GM21367 (cell line): ENCODE results near the gene ROPN1L.
"Not testable (repeated sequence)": the region's sequence is repeated elsewhere in the genome, so short reads cannot be mapped to it uniquely, and the experiment has no call there.

Experiments
- ATAC-seq: cut with Tn5 transposase; IDR thresholded peaks from one replicate; pipeline ENCODE4 v1.9.1; 2021; ENCODE audit not compliant: unreplicated experiment

ROPN1L gene

DNA sequence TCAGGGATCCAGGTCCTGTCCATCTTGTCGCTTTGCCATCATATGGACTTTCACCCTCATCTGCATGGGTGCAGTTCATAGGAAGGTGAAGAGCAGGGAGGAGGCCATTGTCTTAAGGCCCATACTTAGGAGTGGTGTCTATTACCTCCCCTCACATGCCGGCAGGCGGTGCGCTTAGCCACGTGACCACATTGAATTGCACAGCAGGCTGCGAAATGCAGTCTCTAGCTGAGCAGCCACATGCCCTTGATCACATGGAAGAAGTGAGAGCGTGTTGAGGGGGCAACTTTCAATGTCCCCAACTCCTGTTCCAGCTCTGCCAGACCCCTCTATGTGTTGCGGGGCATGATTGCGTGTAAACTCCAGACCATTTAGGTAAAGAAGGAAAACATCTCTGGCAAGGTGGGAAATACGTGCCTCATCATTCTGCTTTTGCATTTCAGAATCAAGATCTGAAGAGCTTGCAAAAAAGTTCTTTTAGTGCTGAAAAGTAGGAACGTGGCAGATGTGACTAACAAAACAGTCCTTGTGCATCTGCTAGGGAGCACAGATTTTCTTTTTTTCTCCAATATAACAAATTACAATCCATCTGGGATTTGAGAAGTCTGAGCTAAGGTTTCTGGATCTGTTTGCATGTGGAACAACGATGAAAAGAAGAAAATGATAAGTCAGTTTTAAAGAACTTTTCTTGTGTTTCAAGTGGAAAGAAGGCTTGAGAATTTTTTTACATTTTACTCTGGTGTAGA, 34.4 kb downstream of the ROPN1L start:
- no peak for ATAC-seq

- ATAC-seq: no peak
Observed at GRCh38 chr5:10476878-10477277, 35.2 kb downstream of the ROPN1L start.

GRCh38 chr5:10477943-10478342, 36.3 kb downstream of the ROPN1L start:
- ATAC-seq: no peak

- no peak for ATAC-seq
Observed at GRCh38 chr5:10478436-10478835, 36.8 kb downstream of the ROPN1L start.

GRCh38 chr5:10479154-10479721, 37.6 kb downstream of the ROPN1L start:
- no peak for ATAC-seq

- ATAC-seq: no peak
Observed at GRCh38 chr5:10480237-10480985, 38.7 kb downstream of the ROPN1L start.

DNA sequence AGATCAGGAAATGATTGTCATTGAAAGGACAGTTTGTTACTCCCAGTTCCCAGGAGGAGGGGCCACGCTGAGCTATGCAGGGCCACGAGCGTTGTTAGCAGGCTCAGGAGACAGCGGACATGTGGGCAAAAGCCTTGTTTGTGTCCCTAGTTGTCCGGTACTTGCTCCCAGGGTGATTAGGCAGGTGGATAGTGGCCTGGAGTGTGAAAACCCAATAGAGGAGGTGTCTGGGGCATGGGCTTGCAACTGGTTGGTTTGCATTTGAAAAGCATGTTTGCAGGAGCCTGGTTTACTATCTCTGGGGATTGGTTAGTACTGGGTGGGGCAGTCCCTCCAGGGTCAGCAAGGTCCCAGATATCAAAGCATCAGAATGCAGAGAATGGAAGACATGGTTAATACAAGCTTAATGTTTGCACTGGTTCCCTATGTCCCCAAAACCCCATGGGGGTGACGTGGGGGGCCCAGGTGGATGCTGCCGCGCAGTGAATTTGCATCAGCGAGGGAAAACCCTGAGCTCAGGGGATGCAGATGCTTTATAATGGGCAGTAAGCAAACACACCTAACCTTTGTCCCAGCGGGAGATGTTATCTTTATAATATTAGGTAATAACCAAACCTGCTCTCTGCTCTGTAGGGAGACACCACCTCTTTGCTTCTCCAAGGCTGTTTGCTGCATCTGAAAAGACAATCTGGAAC, 39.7 kb downstream of the ROPN1L start:
- ATAC-seq: no peak

DNA sequence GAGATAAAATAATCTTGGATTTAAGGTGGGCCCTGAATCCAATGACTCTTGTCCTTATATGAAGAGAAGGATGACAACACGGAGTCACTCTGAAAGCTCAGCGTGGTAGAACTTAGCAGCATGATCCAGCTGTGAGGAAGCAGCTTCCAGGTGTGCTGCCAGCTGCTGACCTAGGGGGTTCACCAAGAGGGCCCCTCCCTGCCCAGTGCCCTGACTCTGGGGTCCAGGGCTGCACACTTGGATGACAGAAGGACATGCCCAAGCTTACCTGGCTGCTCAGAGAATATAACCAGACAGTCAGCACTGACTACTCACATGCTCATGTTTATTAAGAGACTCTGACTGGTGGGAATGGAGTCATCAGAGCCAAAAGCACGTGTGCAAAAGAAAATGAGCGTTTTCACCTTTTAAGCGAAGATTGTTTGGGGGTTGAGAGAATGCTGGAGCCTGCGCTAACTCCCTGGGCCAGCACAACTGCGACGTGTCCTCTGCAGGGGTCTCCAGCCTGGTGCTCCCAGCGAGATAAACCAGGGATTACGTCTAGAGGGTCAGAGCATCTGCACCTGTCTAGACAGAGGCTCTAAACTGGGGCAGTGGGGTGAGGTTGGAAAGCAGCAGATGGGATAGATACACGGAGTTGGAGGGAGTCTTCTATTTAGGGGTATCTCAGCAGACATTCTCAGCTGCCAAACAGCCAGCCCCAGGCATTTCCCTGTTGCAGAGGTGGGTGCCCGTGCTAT, 41.3 kb downstream of the ROPN1L start:
- no peak for ATAC-seq

DNA sequence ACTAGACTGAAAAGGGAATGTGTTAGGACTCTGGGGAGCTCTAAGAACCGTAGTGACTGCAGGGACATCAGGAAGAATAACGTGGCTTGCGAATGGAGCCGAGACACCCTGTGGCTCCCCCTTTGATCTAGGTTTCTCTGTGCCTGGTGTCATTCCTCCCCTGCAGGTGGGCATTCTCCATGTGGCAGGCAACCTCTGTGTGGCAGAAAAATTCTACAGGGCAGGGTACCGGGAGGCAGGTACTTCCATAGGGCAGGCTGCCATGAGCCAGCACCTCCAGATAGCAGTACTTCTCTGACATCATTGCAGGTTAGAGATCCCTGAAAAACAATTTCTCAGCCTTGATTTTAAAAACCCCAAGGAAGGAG, 43.1 kb downstream of the ROPN1L start:
- no peak for ATAC-seq

GRCh38 chr5:10485142-10485795, 43.6 kb downstream of the ROPN1L start:
- ATAC-seq: no peak

DNA sequence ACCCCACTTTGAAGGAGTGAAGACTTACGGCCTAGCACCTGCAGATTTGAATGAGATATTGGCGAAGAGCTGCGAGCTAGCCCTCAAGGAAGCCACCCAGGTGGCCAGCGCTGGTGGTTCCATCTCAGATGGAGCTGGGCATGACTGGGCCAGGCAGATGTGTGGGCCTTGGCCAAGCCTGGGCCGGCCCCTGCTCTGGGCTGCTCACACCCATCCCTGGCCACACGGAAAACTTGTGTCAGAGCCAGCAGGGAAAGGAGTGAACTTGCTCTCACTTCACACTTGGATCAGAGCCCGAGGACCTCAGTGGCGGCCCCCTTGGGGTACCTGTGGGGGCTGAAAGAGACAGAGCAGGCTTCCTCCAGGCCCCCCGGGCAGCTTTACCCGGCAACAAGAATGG, 44.2 kb downstream of the ROPN1L start:
- ATAC-seq: no peak

- ATAC-seq: no peak
Observed at GRCh38 chr5:10486511-10487344, 45.0 kb downstream of the ROPN1L start.

DNA sequence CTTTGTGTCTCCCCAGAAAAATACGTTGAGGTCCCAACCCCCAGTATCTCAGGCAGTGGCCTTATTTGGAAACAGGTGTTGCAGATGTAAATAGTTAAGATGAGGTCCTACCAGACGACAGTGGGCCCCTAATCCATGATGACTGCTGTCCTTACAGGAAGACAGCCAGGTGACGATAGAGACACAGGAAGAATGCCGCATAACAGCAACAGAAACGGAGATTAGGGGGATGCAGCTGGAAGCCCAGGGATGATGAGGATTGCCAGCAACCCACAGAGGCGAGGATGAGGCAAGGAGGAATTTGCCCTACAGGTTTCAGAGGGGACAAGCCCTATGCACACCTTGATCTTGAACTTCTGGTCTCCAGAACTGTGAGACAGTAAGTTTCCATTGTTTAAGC, 46.5 kb downstream of the ROPN1L start:
- ATAC-seq: no peak

GRCh38 chr5:10489810-10490426, 48.2 kb downstream of the ROPN1L start:
- peak; percentile 89 for ATAC-seq

DNA sequence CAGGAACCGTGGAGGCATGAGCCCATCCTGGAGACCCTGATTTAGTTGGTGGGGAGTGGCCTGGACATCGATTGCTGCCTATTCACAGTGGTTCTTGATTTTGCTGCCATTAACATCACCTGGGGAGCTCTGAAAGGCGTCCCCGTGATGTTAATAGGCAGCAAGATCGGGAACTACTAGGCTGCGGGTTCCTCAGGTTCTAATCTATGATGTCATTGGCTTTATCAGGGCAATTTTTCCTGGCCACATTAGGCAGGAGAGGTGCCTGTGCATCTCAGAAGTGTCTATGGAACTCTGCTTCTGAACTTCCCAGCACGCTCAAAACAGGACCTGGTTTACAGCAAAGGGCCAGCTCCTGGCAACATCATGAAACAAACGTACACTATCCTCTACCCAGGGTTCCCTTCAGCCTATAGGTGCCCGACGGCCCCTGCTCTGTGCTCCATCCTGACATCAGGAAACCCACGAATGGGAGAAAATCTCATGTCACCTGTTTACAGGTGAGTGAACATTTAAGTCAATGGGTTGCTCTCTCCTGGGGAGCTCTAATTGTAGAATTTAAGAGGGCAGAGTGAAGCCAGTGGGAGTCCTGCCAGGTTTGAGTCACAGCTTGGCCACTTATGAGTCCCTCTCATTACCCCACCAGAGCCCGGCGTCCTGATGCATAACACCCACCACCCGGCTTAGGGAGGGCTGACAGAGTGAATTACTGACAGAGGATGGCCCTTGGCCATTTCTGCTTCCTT, 49.4 kb downstream of the ROPN1L start:
- no peak for ATAC-seq

DNA sequence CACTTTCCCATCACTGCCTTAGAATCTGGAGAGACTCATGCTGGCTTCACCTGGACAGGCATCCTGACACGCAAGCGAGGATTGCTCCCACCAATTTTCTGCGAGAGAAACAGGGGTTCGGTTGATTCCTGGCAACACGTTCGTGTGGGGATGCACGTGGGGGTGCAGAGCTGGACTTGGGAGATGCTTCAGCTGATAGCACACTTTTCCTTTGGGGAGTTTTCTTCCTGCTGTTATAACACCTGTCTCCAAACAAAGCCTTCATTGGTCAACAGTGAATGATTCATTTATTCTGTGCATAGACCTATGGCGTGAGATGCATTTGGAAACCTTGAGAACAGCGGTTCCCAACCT, 50.0 kb downstream of the ROPN1L start:
- ATAC-seq: no peak

- no peak for ATAC-seq
Observed at GRCh38 chr5:10493884-10494283, 52.2 kb downstream of the ROPN1L start.

GRCh38 chr5:10494497-10494896, 52.8 kb downstream of the ROPN1L start:
- not testable (repeated sequence) for ATAC-seq

DNA sequence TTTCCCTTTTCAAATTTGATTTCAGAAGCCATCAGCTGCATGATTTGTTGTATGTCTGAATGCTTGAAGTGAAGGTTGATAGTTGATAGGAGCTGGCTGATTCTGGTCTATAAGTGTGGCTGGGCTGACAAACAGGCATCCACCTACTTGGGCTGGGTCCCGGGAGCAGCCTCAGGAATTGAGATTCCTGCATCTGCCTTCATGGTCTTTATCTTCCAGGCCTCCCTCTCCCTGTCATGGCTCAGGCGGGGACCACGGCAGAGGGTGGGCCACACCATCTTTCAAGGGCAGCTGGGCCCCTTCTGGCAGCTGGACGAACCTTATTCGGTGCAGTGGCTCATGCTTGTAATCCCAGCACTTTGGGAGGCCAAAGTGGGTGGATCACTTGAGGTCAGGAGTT, 55.9 kb downstream of the ROPN1L start:
- no peak for ATAC-seq
